GM03348 (cell line): ENCODE measurements around the gene UFC1.
A peak's percentile ranks its signal among the peaks of the same experiment; 100 is the strongest.

Source experiments
- DNase-seq: peaks from one replicate; pipeline ENCODE4 v3.0.0; 2012; ENCODE audit warnings: low spot score

The UFC1 gene

DNA sequence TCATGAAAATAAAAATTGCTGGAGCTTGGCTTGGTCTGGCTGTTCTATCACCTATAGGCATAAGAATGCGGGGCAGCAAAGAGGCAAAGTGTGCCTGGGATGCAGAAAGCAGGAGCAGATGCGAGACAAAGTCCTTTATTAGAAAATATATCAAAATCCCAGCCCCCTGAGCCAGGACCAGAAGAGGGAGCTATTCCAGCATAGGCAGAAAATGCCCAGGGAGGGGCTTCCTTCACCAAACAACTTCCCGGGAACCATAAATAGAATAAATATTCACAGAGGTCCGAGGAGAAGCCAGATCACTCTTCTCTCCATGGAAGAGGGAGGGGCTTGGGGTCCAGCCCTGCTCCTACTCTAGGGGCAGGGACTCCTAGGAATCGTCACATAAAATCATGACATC, 17.4 kb downstream of the UFC1 start:
- no peak for DNase-seq

DNA sequence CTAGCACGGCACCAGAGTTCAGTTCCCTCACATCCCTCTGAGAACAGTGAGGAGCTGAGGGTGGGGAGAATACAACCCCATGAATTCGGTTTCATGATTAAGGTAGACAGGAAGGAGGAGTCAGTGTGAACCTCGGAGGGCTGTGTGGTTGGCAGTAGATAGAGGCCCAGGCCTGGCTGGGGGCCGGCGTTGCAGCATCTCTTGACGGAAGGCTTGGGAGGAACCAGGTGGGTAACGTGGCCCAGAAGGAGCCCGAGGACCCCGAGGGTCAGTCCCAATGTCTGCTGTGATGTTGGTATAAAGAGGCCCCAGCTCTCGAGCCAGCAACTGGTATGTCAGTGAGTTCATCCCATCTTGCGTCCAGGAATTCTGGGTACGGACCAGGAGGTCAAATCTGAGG, 17.9 kb downstream of the UFC1 start:
- DNase-seq: no peak

DNA sequence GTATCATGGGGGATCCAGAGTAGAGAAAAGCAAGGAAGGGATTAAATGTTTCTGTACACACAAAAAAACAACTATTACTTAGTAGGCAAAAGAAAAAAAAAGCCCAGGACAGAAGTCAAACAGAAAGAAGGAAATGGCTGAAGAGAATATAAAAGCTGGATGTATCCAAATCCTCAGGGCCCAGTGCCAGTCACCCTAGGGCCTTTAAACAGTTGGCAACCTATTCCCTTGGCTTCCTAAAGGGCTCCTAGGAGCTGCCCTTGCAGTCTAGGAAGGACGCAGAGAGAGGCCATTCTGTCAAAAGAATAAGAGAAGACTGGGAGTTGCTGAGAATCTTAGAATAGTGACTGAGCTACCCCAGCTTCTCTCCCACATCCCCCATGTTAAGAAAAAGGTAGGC, 18.6 kb downstream of the UFC1 start:
- DNase-seq: no peak

DNA sequence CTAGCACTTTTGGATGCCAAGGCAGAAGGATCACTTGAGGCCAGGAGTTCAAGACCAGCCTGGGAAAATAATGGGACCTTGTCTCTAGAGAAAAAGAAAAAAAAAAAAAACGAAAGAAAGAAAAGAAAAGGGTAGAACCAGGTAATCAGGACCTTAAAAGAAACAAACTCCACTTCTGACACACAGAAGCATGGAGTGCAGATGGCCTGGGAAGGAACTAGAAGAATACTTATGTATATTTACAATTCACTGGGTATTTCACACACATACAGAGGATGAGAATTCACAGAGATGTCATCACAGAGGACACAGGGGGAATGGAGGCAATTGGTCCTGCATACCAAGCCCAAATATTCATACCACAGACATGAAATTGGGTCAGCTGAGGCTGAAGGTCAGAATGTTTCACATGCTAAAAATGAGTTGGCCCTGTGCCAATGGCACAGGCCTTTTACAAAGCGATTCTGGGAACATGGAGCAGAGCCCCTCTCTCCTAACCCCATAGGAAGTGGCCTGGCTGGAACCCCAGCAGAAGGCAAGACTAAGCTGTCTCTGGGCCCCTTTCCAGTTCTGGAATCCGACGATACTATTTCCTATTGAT, 19.1 kb downstream of the UFC1 start:
- DNase-seq: peak; percentile 88

DNA sequence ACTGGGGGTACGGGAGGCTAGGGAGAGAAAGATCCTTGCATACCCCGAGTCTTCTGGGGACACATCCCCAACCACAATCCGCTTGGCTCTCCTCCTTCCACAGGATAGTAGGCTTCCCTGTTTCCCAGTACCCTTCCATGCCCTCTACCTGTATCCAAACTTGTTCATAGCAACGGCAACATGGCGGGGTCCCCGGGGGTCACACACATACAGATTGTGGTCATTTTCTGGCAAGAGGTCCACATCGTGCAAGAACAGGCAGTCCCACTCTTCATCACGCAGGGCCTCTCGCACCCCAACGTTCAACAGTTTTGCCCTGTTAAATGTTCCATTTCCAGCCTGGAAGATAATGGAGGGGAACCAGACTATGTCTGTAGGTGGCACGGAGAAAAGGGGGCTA, 19.9 kb downstream of the UFC1 start:
- DNase-seq: no peak

DNA sequence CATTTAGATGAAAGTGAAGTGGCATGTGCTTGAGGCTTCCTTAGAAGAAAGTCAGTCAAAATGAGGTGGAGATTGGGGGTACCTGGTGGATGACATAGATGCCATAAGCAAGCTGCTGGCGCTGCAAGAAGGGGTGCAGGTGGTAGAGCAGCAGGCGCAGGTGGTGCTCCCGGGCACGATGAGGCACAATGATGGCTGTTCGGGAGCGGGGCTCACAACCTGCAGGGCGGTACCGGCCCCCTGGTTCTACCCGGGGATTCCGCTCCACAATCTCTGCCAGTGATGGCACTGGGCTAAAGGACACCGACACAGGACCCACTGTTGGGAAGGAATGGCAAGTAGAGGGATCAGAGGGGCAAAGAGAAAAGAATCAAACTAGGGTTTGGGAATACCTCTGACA, 21.1 kb downstream of the UFC1 start:
- DNase-seq: no peak

DNA sequence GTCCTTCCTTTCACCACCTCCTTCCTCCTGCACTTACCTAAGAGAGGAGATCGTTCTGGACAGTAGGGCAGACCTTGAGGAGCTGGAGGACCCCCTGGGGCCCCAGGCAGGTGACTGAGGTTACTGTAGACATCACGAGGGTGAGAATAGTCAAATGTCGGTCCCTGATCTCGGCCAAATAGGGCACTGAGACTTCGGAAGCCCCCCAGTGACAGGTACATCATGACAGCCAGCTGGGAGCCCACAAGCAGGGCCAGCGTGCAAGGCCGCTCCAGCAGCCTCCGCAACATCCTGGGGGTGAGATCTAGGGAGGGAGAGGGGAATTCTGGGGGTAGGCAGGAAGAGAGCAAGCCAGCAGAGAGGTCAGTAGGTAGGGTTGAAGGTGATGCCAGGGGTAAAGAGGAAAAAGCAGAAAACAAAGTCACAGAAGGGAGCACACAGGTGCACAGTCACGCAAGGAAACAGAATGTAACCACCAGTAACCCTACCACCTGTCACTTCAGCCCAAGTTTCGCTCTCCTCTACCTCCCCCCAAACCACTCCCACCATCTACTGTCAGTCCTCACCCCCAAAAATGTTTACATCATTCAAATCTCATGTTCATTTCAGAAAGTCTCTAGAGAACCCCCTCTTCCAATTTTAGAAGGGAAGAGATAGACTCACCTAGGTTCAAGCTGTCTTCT, 22.1 kb downstream of the UFC1 start:
- DNase-seq: no peak

DNA sequence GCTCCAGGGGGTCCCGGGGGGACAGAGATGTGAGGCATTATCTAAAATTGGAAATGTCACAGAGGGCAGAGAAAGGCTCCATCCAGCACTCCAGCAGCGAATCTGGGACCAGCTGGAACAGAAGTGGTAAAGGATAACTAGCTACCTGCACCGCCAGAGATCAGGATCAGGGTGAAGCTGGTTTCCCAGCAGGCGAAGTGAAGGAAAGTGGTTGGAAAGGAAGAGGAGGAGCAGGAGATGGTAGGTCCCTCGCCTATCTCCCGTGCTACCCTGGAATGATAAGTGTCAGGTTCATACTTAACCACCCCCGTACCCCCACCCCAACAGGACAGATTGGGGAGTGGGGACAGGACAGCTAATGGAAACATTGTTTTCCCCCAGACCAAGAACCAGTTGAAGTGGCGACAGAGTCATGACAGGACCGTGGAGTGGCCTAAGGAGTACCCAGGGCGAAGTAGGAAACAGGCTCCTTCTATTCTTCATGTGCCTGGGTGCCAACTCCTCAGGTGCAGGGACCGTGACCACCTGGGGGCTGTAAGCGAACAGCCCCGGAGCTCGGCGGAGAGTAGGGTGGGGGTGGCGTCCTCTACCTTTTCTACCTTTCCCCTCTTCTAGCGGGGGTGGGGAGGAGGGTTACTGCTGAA, 22.8 kb downstream of the UFC1 start:
- no peak for DNase-seq

DNA sequence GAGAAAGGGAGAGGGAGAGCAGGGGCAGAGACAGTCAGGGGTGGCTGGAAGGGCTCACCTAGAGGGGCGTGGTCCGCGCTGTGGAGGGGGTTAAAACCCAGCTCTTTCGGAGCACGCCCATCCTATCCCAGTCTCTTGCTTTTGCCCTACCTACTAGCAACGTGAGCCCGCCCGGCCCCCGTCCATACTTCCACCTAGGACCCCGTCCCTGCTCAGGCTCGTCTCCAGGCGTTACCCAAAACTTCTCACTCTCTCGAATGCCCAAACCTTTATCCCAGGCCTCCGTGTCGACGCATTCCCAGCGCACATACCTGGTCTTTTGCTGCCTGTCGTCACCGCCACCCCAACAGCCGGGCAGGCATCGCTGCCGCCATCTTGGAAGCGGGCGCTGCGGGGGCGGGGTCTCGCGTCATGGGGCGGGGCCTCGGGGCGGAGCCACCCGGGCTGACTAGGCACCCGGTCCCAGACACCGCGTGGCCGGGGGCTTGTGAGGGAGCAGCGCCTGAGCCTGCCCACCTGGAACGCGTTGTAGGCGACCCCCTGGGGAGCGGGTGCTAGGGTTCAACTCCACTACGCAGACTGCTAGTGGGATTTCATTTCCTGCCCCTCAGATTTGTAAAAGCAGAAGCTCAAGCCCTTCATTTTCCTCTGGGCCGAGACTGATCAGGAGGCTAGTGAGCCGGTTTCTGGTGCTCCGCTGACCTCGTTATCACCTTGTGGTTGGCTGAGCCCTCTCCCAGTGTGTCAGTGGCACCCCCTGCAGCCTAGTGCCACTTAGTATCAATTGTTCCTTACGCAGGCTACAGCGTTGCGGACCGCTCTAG, 23.5 kb downstream of the UFC1 start, which contains the start of gene B4GALT3:
TSS of gene B4GALT3 (minus strand) at position 396 of the 824 bp plus-strand sequence. CDS start 1,447 bp downstream, outside the sequence.
- DNase-seq: peak; percentile 97

DNA sequence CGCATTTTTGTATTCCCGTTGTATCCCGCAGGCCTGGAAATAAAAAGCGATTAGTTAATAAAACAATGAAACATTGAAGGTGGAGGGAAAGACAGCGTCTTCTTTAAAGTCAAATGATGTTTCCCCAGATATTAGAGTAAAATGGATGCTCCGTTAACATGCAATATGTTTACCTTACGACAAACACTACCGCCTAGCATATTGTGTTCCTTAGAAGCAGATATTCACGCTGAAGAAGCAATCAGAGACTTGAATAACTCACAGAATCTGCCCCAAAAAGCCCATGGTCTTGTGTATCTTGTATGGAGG, 24.1 kb downstream of the UFC1 start:
- DNase-seq: no peak

DNA sequence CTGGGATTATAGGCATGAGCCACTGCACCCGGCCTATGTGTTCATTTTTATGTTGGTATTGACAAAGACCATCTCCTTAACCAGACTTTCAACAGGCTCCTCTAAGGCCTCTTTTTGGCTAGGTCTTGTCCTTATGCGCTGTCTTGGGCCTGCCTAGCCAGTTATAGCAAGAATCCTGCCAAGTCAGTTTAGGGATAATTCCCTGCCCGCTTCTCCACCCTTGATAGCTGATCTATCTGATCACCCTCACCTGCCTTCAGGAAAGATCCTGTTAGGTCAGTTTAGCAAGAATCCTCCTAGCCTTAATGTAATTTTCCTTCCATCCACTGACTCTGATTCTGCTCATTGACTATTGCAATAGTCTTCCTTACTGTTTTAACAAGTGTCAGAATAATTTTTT, 25.9 kb downstream of the UFC1 start:
- no peak for DNase-seq

DNA sequence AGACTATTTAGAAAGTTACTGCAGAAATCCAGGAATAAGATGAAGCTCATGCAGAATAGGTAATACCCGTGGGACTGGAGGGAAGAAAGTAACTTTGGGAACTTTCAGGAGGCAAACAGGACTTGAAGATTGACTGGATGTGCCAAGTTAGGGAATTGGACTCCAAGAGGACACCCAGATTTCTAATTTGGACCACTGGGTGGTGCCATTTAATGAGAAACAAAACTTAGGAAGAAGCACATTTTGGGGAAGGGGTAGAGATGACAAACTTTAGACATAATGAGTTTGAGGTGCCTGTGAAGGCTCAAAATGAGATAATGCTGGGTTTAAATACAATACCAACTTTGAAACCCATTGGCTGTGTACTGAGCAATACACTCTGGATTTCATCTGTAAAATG, 26.9 kb downstream of the UFC1 start:
- no peak for DNase-seq

DNA sequence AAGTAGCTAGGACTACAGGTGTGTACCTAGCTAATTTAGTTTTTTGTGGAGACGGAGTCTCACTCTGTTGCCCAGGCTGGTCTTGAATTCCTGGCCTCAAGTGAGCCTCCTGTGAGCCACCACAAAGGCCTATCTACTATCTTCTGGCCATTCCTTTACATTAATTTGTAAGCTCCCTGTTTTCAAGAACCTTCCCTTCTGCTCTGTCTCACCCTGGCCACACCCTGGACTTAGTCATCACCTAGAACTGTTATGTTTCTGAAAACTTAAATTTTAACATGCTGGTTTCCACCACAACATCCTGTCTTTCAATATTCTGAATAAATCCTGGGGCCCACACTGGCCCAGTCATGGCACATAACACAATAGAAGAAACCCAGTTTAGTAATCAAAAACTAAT, 28.4 kb downstream of the UFC1 start:
- peak; percentile 44 for DNase-seq

DNA sequence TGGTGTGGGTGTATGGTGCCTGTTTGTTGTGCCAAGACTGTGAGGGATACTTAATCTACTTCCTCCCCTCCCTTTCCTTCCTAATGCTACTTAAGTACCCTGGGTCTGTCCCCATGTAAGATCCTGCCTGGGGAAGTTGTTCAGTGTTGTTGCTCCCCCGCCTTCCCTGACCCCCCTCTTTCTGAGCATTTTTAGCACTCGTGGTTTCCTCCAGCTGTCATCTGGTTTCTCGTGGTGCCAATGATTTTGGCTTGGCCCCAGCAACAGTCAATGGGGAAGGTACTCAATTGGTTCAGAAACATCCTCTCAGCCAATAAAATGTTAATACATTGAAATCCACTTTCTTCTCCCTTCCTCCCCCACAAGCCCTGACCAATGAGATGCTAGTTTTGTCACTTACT, 31.5 kb downstream of the UFC1 start:
- DNase-seq: peak; percentile 83

DNA sequence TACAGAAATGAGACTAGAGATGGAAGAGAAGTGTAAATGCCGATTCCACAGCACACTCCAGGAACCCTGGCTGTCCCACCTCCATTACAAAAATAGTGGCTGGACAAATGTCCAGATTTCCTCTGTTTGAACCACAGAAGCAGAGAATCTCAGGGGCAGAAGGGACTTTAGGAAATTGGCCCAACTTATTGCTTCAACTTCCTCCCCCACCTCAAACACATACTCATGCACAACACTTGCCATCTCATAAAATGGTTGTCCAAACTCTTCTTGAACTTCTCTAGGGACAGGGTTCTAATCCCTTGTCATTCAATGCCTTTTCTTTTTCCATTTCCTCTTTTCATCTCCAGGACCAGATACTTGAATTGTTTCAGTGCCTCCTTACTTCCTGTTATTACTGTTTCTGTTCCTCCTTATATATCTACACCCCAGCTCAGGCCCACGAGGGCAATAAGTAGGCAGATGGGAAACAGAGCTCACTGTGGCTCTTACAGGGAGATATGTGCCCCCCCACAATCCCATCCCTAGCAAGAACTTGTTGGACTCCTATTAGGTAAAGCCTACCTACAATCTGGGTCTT, 32.0 kb downstream of the UFC1 start:
- DNase-seq: no peak

DNA sequence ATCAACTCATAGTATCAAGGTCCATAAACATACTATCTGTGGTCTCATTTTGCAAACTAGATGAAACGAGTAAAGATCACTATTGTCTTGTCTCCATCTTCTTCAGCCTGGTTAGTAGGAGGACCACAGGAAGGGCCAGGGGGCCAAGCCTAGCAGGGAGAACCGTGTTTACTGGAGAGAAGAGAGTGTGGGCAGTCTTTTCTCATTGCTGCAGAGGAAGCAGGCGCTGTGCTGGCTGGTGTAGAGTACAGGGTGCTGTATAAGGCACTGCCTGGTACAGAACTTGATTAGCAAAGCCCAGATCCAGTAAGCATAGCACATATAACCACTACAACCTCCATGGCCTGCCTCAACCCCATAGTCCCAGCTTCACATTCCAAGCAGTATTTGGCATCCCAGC, 33.5 kb downstream of the UFC1 start:
- no peak for DNase-seq

DNA sequence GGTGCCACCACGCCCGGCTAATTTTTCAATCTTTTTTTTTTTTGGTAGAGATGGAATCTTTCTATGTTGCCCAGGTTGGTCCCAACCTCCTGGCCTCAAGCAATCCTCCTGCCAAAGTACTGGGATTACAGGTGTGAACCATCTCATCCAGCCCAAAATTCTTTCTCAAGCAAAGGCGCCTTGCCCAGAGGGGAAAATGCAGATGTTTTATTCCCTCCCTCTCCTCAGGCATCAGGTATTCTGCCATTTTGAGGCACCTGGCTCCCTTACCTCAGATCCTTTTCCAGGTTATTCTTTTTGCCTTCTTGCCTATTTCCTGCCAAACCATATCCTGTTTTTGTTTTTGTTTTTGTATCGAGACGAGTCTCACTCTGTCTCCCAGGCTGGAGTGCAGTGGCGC, 34.6 kb downstream of the UFC1 start:
- DNase-seq: no peak

DNA sequence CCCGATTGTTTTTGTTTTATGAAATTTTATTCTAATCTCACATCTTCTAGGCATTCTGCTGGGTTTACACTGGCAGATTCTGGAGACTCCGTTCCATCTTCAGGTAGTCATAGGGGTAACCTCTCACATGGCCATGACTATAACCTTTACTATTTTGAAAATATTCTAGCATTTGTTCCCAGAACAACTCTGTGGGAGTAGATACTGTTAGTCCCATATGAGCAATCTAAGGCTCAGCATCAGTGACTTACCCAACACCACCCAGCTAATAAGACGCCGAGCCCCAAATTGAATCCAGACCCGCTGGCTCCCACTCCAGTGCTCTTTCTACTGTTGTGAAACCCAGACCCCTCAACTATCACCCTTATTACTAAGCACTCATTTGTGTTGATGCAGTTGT, 35.3 kb downstream of the UFC1 start:
- DNase-seq: no peak

DNA sequence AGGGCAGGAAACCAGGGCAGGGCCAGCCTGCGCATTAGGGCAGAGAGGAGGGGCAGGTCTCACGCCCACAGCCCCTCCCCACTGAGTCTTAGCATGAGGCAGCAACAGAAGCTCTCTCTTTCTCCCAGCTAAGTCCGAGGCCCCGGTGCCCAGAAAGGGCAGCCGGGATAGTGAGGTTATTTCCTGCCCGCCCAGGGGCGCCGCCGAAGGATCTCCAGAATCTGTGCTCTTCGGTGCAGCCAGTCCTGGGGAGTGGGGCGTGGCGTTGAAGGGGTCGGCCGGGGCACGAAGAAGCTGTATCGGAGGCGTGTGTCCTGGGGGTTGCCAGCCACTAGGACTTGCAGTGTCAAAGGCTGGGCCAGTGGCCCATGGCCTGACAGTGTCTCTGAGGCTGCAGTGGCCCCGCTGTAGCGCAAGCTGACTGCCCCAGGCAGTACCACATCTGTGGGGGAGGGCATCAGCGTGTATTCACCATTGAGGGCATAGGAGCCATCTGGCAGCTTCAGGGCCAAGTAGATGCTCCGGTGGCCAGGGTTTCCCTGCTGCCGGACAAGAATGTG, 37.3 kb downstream of the UFC1 start:
- DNase-seq: no peak

DNA sequence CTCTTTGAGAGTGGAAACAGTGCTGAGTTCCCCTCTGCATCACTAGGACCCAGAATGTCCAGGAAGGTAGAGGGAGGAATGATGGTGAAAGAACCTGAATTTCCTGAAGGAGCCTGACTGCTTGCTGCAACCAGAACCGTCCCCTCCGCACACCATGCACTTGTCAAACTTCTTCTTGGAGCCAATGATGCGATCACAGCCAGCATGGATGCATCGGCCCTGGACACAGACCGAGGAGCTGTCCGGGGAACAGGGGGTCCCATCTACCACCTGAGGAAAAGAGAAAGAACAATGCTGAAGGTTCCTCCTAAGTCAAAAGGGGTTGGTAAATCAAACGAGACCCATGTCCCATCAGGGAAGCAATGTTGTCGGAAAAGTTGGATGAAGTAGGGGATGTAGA, 38.2 kb downstream of the UFC1 start:
- DNase-seq: no peak

DNA sequence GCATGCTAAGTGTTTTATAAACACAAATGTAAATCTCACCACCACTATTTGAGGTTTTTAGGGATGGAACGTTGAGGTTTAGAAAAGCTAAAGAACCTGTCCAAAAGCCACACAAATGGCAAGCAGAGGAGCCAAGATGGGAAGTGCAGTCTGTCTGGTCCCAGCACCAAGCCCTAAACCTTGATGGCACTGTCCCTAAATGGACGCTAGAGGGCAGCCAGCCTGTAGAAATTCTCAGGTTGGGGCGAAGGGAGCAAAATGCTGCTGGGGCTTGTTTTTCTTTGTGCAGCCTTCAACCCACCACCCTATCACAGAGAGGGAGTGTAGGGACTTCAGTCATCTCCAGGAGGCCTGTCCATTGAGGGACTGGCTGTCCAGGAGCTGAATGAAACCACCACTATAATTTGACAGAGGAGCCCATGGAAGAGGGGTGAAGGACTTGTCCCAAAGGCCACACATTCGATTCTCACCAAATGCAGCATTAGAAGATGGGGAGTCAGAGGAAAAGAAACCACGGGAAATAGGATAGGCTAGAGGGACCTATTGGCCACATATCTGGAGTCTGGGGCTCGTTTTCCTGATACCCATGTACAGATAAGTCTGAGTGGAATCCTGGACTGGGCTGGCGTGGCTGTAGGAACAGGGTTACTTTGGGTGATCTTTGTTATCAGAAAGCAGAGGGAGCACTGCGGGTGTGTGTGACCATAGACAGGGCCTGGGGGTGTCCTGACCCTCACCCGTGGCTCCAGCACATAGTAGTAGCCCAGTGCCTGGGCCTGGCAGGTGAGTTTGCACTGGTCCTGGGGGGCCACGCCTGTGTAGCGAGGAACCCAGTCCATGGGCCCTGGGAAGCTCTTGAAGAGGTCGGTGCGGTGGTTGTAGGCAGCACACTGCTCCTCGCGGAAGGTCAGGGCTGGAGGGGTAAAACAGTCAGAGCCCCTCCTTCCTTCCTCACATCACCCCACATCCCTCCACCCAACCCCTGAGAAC, 39.0 kb downstream of the UFC1 start:
- peak; percentile 84 for DNase-seq
